HG03457 (cell line): ENCODE results near the gene PDK1.

Source experiments
- ATAC-seq: cut with Tn5 transposase; IDR thresholded peaks from one replicate; pipeline ENCODE4 v1.9.1; 2021; ENCODE audit warnings: moderate number of reproducible peaks; ENCODE audit not compliant: unreplicated experiment

Gene PDK1

DNA sequence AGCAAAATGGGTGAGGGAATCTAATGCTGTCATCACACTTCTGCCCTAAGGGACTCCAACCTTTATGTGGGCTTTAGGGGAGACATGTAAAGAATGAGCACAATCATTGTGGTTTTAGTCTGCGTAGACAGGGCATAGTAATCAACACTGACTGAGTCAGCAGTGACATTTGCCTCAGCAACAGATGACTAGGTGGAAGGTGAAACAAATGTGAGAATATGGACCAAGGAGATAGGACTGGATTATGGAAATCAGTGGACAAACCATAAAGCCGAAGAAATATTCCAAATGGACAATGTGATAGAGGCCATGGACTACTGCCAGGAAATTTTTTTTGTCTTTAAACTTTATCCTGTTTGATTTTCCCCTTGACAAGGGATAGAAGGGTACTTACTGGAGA, 83.9 kb downstream of the PDK1 start:
- ATAC-seq: no peak

DNA sequence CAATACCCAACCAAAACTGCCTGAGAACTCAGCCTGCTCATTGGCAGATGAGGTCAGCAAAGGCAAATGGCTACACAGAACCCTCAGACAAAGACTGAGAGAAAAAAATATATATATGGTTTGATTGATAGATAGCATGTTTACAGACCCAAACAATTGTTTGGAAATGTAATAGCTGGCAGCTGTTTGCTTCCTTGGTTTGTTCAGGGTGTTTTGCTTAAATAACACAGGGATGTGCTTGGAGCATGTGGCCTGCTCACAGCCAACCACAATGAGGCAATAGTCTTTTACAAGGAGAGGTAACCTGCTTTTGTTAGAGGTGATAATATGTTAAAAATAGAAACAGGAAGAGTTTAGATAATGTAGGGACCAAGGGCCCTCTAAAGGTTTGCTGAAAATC, 84.5 kb downstream of the PDK1 start:
- ATAC-seq: no peak

DNA sequence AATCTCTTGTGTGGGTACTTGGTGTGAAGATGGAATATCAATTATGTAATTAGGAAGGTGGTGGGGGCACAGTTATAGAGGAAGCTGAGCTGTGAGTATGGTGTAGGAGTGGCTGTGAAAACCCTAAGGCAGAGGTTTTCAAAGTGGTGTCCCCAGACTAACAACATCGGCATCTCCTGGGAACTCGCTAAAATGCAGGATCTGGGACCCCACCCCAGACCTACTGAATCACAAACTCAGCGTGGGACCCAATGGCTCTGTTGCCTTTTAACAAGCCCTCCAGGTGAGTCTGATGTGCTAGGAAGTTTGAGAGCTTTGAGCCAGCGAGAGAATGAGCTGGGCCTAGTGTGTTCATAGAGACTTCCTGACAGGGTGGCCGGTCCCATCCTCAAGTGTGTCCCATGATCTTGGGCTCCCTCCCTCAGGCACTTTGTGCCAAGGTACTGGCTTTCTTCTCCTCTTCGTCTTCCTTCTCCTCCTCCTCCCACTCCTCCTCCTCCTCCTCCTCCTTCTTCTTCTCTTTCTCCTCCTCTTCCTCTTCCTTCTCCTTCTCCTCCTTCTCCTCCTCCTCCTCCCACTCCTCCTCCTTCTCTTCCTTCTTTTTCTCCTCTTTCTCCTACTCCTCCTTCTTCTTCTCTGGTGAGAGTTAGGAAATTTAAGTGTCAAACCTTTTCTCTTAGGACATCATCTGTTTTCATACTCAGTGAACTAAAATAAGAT, 86.6 kb downstream of the PDK1 start:
- ATAC-seq: no peak

DNA sequence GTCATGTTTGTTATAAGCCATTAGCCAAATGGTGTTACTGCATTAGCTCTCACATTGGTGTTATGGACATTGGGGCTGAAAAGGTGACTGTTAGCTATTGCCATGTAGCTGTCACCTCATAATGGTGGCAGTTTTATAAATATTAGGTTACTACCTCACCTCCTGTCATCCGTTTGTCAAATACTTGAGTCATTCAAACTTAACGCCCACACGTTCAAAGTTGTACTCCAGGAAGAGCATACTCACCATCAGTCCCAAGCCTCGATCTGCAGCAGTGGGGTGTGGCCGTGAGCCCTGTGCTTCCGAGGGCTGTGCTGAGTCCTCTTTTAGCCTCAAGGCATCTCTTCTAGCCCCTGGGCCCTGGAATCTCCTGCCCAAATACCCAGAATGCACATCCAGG, 87.3 kb downstream of the PDK1 start:
- ATAC-seq: no peak

DNA sequence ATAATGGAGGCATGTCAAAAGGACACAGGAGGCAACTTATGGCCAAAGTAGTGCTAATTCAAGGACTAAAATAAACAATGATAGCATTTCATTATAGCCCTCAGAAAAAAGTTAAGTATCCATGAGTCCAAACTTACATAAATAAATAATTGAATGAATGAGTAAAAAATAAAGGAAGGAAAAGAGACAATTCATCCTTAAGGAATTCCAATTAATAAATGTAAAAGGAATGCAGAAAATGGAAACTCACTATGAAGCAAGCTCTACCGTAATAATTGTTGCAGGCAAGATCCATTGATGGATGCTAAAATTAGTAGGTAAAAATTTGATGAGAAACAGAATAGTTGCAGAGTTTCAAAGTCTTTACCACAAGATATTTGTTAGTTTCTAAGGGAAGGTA, 91.5 kb downstream of the PDK1 start:
- ATAC-seq: no peak

DNA sequence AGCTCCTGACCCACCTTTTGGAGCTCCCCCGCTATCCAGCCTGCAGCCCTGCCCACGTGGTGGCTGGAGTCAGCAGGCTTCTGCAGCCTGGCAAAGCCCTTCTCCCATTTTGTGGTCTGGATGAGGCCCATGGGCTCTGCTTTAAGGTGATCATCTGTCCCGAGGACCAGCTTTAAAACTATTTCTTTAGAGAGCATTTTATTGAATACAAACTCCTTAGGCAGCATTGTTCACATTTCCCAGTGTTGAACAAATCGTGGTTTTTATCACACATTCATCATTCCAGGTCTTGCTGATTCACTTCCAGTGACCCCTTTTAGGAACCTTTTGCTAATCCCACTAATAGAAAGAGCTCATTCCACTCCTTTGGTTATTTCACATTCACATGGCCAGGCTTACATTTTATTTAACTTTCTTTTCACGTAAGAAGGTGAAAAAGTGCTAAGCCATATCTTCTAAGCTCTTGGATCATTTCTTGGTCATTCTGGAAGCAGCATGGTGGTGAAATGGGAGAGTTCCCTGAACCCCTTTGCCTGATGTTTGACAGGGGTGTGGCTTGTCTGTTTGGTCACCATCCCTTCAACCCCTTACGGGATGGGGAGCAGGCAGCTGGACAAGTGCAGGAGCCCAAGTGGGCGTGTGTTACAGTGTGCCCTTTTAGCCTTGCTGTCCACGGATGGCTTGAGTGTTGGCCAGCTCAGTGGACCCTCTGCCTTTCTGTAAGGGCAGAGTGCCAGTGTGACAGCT, 99.4 kb downstream of the PDK1 start:
- no peak for ATAC-seq

DNA sequence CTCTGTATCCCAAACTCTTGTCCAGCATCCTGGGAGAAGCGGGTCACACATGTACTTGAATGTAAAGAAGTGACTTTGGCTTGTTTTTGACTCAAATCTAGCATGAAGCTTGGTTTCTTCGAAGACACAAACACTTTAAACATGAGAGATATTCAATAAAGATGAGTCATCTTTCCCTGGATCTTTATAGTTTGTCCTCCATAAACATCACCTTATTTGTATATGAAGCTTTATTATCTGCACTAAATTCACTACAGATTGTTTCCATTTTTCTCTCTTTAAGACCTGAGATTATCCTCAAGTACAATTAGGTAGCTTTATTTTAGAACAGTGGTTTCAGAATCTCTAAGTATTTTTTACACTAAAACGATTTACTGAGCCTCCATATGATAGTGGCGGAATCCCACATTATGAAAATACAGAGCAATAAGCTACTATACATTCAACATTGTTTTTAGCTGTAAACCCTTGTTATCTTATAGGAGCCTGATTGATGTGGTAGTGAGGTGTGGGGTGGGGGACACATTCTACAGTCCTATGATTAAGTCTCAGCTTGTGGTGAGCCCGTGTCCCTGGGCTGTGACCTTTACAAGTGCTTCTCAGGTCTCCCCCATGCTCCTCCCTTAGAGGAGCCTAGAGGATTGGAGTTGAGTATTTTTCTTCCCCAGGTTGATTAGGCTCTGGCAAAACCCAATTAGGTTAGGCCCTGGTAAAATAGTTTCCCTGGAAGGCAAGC, 100.1 kb downstream of the PDK1 start:
- no peak for ATAC-seq
